SH-SY5Y (cell line): ENCODE results near the gene SMC3.

Experiments
- GATA2 ChIP-seq: IDR thresholded peaks from 2 replicates; pipeline ENCODE4 v1.6.1; 2011; ENCODE audit warnings: mild to moderate bottlenecking, low read depth, low read length
- GATA3 ChIP-seq: IDR thresholded peaks from 2 replicates; pipeline ENCODE4 v1.6.1; 2011; ENCODE audit warnings: low read depth, mild to moderate bottlenecking, low read length, moderate library complexity

DNA sequence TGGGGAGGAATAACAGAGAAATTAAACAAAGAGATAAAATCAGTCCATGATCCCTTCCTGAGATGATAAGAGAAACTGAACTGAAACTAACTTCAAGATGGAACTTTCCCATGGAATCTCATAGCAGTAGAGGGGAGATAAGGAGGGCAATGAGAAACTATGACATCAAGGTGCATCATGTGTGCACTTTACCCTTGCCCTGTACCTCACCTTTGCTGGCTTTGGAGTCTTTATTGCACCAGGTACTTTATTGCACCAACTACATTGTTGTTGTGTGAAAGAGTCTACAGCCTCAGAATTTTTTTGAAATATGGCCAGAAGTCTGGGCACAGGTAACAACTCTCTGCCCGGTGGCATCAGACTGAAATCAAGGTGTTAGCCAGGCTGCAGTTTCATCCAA, 11.2 kb upstream of the SMC3 start:
- TF ChIP-seq GATA3 (no peak), GATA2 (no peak)
